GM19324 (cell line): ENCODE results near the gene ZNF679.
"Not testable (repeated sequence)": the region's sequence is repeated elsewhere in the genome, so short reads cannot be mapped to it uniquely, and the experiment has no call there.

Source experiments
- ATAC-seq: cut with Tn5 transposase; IDR thresholded peaks from one replicate; pipeline ENCODE4 v1.9.1; 2021; ENCODE audit warnings: mild to moderate bottlenecking, moderate library complexity; ENCODE audit not compliant: unreplicated experiment, low FRiP score

Gene ZNF679

DNA sequence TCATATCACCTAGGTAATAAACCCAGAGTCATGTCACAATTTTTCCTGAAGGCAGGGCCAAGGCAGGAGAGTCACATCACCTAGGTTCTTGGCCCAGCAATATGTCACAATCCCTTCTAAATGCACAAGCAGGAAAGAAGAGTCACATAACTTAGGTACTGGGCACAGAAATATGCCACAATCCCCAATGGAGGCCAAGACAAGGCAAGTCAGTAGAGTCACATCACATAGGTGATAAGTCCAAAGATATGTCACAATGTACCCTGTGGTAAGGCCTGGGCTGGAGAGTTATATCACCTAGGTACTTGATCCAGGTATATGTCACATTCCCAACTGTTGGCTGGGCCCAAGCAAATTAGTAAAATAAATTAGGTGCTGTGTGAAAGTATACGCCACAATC lies at the start of gene ZNF679:
TSS of gene ZNF679 (plus strand) at position 301 of the 400 bp plus-strand sequence. CDS start 20,644 bp downstream, outside the sequence.
- ATAC-seq: not testable (repeated sequence)

DNA sequence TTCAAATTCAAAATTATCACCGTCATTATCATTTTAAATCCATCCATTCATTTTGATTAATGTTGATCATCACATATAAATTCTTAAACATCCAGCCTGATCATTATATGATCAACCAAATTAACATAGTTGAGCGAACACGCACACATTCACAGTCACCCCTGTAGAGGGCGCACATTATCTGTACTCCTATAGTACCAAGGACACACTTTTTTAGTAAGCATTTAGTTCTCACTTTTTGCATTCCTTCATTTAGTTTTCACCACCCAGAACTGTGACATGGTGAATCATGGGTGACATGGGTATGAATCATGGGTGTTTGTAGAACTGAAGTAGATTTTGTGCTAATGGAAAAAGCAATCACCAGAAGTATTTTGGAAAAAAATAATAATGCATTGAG lies 47.3 kb upstream of the ZNF679 start:
- ATAC-seq: no peak

- no peak for ATAC-seq
Measured at GRCh38 chr7:64181586-64181985, 46.7 kb upstream of the ZNF679 start.

GRCh38 chr7:64182036-64182790 lies 46.1 kb upstream of the ZNF679 start:
- no peak for ATAC-seq

GRCh38 chr7:64183126-64183742 lies 45.0 kb upstream of the ZNF679 start:
- ATAC-seq: no peak

DNA sequence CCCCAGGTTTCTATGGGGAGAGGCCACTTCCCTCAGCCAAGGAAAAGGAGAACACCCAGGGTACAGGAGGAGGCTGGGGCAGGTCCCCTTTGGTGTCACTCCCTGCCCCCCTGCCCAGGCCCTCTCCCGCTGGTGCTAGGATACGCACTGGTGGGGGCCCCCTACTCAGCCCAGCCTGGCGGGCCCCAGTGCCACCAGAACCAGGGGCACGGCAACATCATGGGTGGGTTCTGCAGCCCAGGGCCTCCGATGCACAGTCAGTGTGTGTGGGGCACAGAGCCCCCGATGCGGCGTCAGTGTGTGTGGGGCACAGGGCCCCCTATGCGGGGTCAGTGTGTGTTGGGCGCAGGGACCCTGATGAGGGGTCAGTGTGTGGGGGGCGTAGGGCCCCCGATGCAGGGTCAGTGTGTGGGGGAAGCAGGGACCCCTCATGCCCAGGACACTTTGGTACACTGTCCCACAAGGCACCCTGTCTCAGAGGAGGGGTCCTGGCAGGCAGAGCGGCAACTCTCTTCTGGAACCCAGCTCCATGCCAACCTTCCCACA lies 44.4 kb upstream of the ZNF679 start:
- no peak for ATAC-seq

- ATAC-seq: no peak
Measured at GRCh38 chr7:64184376-64184775, 43.9 kb upstream of the ZNF679 start.

GRCh38 chr7:64187408-64187807 lies 40.9 kb upstream of the ZNF679 start:
- no peak for ATAC-seq

GRCh38 chr7:64192148-64192704 lies 36.0 kb upstream of the ZNF679 start:
- ATAC-seq: no peak

DNA sequence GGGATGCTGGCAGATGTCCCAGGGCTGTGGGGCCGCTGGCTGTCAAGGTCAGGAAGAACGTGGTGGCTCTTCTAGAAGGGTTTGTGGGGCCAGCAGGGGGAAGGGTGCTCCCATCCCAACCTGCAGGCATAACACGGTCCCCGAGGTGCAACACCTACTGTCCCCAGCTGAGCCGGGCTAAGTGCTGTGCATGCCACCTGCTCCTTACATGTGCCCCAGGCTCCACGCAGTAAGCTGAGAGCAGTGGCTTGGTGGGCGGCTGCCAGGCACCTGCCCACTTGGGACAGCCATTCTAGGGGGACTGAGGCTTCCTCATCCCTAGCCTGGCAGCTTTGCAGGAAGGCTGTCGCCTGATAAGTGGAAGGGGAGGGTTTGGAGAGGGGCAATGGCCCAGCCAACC lies 35.5 kb upstream of the ZNF679 start:
- ATAC-seq: no peak

DNA sequence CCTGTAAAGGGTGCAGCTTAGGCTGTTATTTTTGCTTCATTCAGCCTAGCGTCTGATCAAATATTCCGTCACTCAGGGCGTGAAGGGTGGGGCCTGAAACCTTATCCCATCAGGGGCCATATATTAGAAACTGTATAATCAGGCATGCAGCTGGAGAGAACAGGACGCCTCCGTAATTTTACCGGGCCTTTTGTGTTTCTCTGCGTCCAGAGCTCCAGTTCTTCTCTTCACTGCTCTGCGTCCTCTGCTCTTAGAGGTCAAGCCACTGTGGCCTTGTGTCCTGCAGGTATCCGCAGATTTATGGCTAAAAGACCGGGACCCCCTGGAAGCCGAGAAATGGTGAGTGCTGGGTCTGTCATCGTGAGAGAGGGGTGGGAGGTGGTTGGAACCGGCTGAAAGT lies 21.4 kb upstream of the ZNF679 start, which contains the start of gene ZNF735:
TSS of gene ZNF735 (plus strand) at position 301 of the 400 bp plus-strand sequence. CDS start at position 301, 0 bp downstream.
- ATAC-seq: no peak

DNA sequence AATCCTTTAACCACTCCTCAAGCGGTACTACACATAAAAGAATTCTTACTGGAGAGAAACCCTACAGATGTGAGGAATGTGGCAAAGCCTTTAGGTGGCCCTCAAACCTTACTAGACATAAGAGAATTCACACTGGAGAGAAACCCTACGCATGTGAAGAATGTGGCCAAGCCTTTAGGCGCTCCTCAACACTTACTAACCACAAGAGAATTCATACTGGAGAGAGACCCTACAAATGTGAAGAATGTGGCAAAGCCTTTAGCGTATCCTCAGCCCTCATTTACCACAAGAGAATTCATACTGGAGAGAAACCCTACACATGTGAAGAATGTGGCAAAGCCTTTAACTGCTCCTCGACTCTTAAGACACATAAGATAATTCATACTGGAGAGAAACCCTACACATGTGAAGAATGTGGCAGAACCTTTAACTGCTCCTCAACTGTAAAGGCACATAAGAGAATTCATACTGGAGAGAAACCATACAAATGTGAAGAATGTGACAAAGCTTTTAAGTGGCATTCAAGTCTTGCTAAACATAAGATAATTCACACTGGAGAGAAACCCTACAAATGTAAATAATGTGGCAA lies 8.5 kb upstream of the ZNF679 start:
- not testable (repeated sequence) for ATAC-seq

DNA sequence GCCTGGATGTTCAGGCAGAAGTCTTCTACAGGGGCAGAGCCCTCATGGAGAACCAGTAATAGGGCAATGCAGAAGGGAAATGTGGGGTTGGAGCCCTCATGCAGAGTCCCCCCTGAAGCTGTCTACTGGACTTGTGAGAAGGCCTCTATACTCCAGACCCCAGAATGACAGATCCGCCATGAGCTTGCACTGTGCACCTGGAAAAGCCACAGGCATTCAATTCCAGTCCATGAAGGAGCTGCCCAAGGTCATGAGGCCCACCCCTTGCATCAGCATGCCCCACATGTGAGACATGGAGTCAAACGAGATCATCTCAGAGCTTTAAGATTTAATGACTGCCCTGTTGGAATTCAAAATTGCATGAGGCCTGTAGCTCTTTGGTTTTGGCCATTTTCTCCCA lies 4.9 kb upstream of the ZNF679 start:
- no peak for ATAC-seq

DNA sequence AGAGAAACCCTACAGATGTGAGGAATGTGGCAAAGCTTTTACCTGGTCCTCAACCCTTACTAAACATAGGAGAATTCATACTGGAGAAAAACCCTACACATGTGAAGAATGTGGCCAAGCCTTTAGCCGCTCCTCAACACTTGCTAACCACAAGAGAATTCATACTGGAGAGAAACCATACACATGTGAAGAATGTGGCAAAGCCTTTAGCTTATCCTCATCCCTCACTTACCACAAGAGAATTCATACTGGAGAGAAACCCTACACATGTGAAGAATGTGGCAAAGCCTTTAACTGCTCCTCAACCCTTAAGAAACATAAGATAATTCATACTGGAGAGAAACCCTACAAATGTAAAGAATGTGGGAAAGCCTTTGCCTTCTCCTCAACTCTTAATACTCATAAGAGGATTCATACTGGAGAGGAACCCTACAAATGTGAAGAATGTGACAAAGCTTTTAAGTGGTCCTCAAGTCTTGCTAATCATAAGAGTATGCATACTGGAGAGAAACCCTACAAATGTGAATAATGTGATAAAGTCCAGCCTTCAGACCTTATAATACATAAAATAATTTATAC lies 38.2 kb downstream of the ZNF679 start:
- ATAC-seq: no peak

DNA sequence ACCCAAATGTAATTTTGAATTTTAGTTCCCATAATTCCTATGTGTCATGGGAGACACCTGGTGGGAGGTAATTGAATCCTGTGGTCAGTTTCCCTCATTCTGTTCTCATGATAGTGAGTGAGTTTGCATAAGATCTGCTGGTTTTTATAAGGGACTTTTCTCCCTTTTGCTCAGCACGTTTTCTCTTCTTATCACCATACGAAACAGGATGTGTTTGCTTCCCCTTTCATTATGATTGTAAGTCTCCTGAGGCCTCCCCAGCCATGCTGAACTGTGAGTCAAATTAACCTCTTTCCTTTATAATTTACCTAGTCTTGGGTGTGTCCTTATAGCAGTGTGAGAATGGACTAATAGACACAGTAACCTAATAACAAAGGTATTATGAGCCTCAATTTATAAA lies 49.4 kb downstream of the ZNF679 start:
- no peak for ATAC-seq

GRCh38 chr7:64294701-64295420 lies 66.6 kb downstream of the ZNF679 start:
- no peak for ATAC-seq

DNA sequence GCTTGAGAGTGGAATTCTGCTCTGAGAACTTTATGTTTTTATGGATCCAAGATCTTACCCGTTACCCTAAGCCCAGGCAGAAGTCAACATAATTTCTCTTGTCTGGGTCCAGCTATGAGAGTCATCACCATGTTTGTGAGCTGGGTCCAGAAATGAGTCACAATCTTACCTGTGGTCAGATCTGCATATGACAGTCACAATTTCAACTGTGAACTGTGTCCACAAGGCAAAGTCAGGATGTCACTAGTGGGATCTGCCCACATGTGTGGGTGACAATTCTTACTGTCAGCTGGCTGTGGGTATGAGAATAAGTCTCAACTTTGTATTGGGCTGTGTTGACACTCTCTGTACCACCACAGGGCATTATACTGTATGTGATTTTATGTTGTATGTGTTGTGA lies 69.1 kb downstream of the ZNF679 start:
- ATAC-seq: not testable (repeated sequence)

DNA sequence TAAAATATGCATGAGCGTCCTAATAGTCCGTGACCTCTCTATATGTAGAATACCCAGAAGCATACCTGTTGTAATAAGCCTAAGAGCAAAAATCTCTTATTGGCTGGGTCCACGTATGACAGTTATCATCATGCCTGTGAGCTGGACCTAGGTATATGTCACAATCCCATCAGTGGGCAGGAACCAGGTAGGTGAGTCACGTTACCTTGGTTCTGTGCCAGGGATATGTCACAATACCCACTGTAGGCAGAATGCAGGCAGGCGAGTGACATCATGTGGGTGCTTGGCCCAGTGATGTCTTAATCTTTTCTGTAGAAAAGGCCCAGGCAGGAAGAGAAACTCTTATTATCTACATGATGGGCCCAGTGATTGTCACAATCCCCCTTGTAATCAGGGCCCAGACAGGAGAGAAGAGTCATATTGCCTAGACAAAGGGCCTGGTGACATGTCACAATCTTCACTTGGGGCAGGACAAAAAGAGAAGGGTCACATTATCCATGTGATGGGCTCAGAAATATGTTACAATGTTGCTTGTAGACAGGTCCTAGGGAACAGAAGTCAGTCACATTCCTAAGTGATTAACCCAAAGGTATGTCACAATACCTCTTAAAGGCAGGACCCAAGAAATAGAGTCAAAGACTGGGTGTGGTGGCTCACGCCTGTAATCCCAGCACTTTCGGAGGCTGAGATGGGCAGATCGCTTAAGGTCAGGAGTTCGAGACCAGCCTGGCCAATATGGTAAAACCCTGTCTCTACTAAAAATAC lies 72.5 kb downstream of the ZNF679 start:
- ATAC-seq: no peak

DNA sequence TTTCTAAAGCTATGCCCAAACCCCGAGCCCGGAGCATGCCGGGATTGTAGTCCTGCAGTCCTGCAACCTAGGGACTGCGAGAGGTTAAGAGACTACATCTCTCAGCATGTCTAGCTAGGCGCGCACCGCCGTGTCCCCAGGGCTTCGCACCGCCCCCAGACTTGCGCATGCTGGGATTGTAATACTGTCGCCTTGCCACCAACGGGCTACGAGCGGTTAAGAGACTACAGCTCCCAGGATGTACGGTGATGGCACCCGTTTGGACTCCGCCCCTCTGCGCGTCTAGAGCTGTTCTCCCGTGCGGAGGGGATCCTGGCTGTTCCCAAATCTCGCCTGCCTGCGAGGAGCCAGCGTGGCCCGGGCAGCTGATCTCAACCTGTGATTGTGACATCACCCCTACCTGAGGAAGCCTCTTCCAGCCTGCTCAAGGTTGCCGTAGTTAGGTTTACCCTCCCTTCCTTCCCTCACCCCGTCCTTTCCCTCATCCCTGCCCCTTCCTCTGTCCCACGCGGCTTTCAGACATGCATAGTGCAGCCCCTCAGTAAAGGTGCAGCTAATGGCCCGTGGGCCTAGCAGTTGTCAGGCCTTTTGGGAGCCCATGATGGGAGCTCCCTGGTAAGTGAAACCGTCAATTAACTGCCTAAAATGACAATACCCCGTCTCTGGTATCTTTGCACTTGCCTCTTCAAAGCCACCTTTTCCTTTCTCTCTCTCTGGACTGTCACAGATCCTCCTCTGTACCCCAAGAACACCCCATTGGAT lies 79.2 kb downstream of the ZNF679 start:
- peak; percentile 99 for ATAC-seq
